ENCODE results near the gene KRTAP4-5. TPM values are rescaled to one million over a fixed set of nuclear protein-coding genes. Genes with fewer than 3 reads are reported as not detected.
"Not testable (repeated sequence)": the region's sequence is repeated elsewhere in the genome, so short reads cannot be mapped to it uniquely, and the experiment has no call there.

KRTAP4-5 gene
- total RNA-seq, 1 experiment from 2014 or later, result not detected

DNA sequence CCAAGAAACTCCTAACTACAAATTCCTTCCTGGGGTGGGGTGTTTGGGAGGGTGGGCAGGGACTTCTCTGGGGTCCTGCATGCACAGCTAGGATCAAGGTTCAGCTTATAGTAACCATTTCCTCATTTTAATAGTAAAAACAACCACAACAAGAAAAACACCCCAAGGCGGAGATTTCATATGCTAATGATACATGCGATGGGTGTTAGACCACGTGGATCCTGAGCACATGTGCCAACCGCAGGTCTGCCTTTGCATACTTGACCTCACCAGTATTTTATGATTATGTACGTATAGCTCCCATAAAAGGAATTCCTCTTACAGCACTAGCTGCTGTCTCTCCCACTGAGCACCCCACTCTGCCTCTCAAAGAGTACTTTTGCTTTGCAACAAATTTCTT is 33.3 kb downstream of the KRTAP4-5 start:
- no peak for DNase-seq (ENCODE audit: extremely low read depth, low read depth)

DNA sequence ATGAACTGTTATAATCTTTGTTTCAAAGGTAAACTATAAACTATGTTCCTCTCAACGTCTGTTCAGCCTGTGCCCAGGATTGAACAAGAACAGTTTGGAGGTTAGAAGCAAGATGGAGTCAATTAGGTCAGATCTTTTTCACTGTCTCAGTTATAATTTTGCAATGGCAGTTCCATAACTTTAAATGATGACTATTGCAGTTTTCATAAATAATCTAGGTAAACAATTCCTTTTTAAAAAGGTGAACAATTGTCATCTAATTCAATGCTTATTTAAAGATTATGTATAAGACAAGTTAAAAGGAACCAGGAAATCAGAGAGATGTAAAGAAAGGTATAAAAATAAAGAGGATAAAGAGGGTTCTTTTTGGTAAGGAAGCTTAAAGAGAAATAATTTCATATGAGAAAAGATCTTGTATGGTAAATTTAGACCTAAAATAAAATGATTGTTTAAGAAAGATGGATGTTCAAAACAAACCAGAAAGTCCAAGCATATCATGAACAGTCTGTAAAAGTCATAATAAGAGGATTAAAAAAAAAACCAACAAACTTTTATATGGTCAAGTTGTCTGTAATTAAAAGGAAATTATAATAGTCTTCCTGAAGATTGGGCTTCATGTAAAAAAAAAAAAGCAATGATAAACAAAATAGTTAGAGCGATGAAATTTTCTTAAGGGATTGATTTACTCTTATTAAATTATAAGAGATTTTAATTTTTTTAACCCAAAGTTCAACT is 38.3 kb downstream of the KRTAP4-5 start:
- DNase-seq (ENCODE audit: extremely low read depth, low read depth), result no peak

DNA sequence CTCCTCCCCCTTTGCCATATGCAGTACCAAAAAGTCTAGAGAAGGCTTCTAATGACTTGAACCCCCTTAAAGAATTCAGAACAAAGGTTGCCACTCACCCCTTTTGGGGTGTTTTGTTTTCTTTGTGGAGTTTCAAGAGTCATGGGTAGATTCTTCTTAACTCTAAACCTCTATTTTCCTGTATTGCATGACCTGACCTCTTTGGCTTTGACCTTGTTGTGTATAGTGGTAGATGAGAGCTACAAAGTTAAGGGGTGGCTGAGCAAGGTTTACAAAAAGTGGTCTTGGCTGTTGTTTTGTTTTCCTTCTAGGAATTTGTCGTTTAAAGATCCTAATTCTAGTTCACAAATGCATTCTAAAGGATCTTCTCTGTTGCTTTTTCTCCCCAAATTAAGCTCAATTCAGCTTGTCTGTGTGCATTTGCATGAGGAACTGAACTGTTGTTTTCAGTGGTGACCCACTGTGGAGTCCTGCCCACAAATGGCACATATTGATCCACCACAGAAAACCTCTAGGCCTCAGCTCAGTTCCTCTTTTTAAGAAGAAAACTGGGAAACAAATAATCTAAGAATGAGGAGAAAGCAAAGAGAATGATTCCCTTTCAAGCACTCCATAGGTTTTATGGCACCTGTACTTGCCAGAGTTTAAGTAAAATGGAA is 40.8 kb downstream of the KRTAP4-5 start:
- DNase-seq (ENCODE audit: extremely low read depth, low read depth), result not testable (repeated sequence)

DNA sequence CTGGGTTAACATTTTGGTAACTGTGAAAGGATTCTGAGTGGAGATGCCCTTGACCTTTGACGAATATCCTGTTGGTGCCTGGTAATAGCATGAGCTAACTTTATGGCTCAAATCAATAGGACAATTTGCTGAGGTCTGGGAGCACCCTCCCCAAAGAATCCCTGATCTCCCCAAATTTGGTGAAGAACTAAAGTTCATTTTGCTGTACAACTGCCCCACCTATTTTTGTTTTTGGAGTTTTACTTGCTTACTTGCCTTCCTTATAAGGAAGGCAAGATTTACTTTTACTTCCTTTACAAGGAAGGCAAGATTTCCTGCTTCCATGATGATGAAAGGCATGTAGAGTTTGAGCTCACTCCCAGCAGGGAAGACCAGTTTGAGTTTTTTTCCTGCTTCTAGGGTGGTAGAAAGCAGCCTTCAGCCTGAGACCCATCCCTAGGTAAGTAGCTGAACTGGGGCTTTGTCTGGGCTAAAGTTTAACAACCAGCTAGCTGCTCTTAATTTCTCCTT is 41.6 kb downstream of the KRTAP4-5 start:
- DNase-seq (ENCODE audit: extremely low read depth, low read depth), result no peak

DNA sequence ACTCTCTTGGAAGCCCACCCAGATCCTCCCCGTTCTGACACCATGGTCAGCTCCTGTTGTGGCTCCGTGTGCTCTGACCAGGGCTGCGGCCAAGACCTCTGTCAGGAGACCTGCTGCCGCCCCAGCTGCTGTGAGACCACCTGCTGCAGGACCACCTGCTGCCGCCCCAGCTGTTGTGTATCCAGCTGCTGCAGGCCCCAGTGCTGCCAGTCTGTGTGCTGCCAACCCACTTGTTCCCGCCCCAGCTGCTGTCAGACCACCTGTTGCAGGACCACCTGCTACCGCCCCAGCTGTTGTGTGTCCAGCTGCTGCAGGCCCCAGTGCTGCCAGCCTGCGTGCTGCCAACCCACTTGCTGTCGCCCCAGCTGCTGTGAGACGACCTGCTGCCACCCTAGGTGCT is 44.3 kb downstream of the KRTAP4-5 start, which contains the start of gene KRTAP4-9:
Gene KRTAP4-9 (plus strand): TSS at position 43 of the 400 bp plus-strand sequence. CDS start 0 bp downstream, at position 43.
- DNase-seq (ENCODE audit: extremely low read depth, low read depth), result not testable (repeated sequence)

DNA sequence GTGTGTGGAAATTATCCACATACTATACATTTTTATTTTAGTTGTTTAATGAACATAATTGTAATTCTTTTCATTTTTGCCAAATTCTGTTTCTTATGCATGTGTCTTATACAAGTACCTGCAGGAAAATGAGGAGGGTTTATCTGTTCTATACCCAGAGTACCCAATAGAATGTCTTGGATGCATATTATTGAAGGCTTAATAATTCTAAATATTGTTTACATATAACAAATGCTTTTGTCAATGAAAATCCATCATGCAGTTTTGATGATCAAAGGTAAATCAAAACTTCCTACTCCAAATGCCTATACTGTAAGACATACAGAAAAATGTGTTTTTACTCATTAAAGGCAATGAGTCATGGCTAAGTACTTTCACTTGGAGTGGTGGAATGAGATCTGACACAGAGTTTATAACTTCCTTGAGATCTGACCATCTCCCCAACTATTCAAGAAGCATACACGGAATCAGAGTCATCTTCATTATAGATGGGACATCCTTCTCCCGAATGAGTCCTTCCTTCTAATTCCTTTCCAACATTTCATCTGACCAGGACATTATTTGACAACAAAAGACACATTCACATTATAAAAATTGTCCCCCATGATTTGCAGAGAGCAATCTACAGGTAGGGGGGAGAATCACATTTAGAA is 45.1 kb downstream of the KRTAP4-5 start:
- DNase-seq (ENCODE audit: extremely low read depth, low read depth), result not testable (repeated sequence)

DNA sequence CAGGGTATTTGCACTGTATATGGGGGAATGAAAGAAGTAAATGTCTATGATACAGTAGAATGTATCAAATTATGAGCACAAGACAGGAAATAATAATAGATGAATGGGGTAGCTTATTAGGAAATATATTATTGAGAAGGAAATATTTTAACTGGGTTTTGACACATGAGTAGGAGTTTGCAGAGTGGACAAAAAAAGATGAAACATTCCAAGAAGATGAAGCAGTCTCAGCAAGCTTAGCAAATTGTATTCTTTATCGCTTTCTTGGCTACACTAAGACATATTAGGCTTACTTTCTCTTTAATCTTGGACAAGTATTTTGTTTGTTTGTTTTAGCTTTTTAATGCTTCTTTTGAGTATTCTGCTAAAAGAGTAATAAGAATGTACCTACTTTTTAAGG is 45.7 kb downstream of the KRTAP4-5 start:
- no peak for DNase-seq (ENCODE audit: extremely low read depth, low read depth)

DNA sequence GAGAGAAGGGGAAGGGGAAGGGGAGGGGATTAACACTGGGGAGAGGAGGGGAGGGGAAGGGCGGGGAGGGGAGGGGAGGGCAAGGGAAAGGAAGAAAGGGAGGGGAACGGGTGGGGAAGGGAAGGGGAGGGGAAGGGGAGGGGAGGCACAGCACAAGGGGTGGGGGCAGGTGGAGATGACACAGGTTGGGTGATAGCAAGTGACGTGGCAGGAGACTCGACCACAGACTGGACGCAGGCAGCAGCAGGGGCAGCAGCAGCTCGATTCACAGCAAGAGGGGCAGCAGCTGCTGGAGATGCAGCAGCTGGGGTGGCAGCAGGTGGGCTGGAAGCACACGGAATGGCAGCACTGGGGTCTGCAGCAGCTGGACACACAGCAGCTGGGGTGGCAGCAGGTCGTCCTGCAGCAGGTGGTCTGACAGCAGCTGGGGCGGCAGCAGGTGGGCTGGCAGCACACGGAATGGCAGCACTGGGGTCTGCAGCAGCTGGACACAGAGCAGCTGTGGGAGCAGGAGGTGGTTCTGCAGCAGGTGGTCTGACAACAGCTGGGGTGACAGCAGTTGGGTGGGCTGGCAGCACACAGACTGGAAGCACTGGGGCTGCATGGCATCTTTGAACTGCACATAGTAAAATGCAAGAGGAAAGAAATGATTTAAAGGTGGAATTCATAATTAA is 47.9 kb downstream of the KRTAP4-5 start, which contains the start of gene KRTAP4-16:
Gene KRTAP4-16 (minus strand): TSS at position 624 of the 674 bp plus-strand sequence. CDS start 0 bp downstream, at position 624.
- no peak for DNase-seq (ENCODE audit: extremely low read depth, low read depth)

DNA sequence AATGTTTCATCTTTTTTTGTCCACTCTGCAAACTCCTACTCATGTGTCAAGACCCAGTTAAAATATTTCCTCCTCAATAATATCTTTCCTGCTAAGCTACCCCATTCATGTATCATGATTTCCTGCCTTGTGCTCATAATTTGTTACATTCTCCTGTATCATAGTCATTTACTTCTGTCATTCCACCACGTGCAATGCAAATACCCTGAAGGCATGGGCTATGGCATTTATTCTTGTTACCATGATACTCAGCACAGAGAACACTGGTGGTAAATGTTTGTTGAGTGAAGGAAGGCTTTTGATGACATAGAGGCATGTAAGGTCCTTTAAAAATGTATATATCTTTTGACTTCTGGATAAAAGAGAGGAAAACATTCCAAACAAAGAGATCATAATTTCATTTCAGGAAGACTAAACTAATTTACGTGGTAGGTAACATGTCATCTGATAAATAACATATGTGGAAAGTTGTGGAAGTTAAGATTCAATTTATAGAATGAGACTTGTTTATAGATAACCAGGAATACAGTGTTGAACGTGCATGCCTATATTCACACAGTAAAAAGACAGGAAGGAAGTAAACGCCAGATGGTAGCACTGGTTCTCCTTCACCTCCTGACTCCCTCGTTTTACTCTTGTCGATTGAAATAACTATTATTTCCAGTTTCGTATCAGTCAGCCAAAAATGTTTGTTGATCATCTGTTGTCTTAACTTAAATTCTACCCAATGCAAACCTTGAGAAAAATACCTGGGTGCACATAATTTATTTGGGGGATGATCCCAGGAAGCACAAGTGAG is 49.7 kb downstream of the KRTAP4-5 start:
- peak; percentile 47 for DNase-seq (ENCODE audit: extremely low read depth, low read depth)

Small RNAs within 50 kb of the gene (small RNA-seq; reads per million reads assigned to genes)
- 0 reads per million in 2 experiments for gene KRTAP4-17P

Other genes with a start within 250 kb of the KRTAP4-5 start
- gene KRT23, start 212.2 kb downstream of the KRTAP4-5 start, total RNA-seq (2014; rRNA removed; shearing (Covaris generic)), result 0.07 TPM in 1 of 2 replicates, not detected in the other
- gene KRT39, start 182.9 kb downstream of the KRTAP4-5 start, total RNA-seq (2014; rRNA removed; shearing (Covaris generic)), result not detected in 2 replicates
- not detected in 2 replicates for gene KRT40, start 165.5 kb downstream of the KRTAP4-5 start, total RNA-seq (2014; rRNA removed; shearing (Covaris generic))
- gene KRTAP3-3, start 155.7 kb downstream of the KRTAP4-5 start, total RNA-seq (2014; rRNA removed; shearing (Covaris generic)), result not detected in 2 replicates
- not detected in 2 replicates for gene KRTAP3-2, start 149.9 kb downstream of the KRTAP4-5 start, total RNA-seq (2014; rRNA removed; shearing (Covaris generic))
- gene KRTAP3-1, start 140.7 kb downstream of the KRTAP4-5 start, total RNA-seq (2014; rRNA removed; shearing (Covaris generic)), result not detected in 2 replicates
- gene KRTAP1-5, start 122.6 kb downstream of the KRTAP4-5 start, total RNA-seq (2014; rRNA removed; shearing (Covaris generic)), result not detected in 2 replicates
- not detected in 2 replicates for gene KRTAP1-4, start 119.6 kb downstream of the KRTAP4-5 start, total RNA-seq (2014; rRNA removed; shearing (Covaris generic))
- gene KRTAP1-3, start 115.0 kb downstream of the KRTAP4-5 start, total RNA-seq (2014; rRNA removed; shearing (Covaris generic)), result not detected in 2 replicates
- not detected in 2 replicates for gene KRTAP1-1, start 108.4 kb downstream of the KRTAP4-5 start, total RNA-seq (2014; rRNA removed; shearing (Covaris generic))
- gene KRTAP2-1, start 102.5 kb downstream of the KRTAP4-5 start, total RNA-seq (2014; rRNA removed; shearing (Covaris generic)), result not detected in 2 replicates
- not detected in 2 replicates for gene KRTAP2-2, start 94.6 kb downstream of the KRTAP4-5 start, total RNA-seq (2014; rRNA removed; shearing (Covaris generic))
- gene KRTAP2-3, start 89.7 kb downstream of the KRTAP4-5 start, total RNA-seq (2014; rRNA removed; shearing (Covaris generic)), result not detected in 2 replicates
- gene KRTAP2-4, start 83.9 kb downstream of the KRTAP4-5 start, total RNA-seq (2014; rRNA removed; shearing (Covaris generic)), result not detected in 2 replicates
- gene KRTAP4-7, start 65.7 kb downstream of the KRTAP4-5 start, total RNA-seq (2014; rRNA removed; shearing (Covaris generic)), result not detected in 2 replicates
- gene KRTAP4-8, start 51.7 kb downstream of the KRTAP4-5 start, total RNA-seq (2014; rRNA removed; shearing (Covaris generic)), result not detected in 2 replicates
- gene KRTAP4-16, start 47.6 kb downstream of the KRTAP4-5 start, total RNA-seq (2014; rRNA removed; shearing (Covaris generic)), result not detected in 2 replicates
- not detected in 2 replicates for gene KRTAP4-9, start 44.4 kb downstream of the KRTAP4-5 start, total RNA-seq (2014; rRNA removed; shearing (Covaris generic))
- gene KRTAP4-11, start 31.5 kb downstream of the KRTAP4-5 start, total RNA-seq (2014; rRNA removed; shearing (Covaris generic)), result not detected in 2 replicates
- gene KRTAP4-12, start 25.6 kb downstream of the KRTAP4-5 start, total RNA-seq (2014; rRNA removed; shearing (Covaris generic)), result not detected in 2 replicates
- not detected in 2 replicates for gene KRTAP4-6, start 9.3 kb downstream of the KRTAP4-5 start, total RNA-seq (2014; rRNA removed; shearing (Covaris generic))
- gene KRTAP4-4, start 10.9 kb upstream of the KRTAP4-5 start, total RNA-seq (2014; rRNA removed; shearing (Covaris generic)), result not detected in 2 replicates
- not detected in 2 replicates for gene KRTAP4-3, start 18.4 kb upstream of the KRTAP4-5 start, total RNA-seq (2014; rRNA removed; shearing (Covaris generic))
- not detected in 2 replicates for gene KRTAP4-2, start 28.4 kb upstream of the KRTAP4-5 start, total RNA-seq (2014; rRNA removed; shearing (Covaris generic))
- 0.17 TPM in 1 of 2 replicates, not detected in the other for gene KRTAP4-1, start 35.1 kb upstream of the KRTAP4-5 start, total RNA-seq (2014; rRNA removed; shearing (Covaris generic))
- gene KRTAP9-1, start 40.1 kb upstream of the KRTAP4-5 start, total RNA-seq (2014; rRNA removed; shearing (Covaris generic)), result not detected in 2 replicates
- gene KRTAP9-2, start 76.8 kb upstream of the KRTAP4-5 start, total RNA-seq (2014; rRNA removed; shearing (Covaris generic)), result not detected in 2 replicates
- gene KRTAP9-3, start 82.6 kb upstream of the KRTAP4-5 start, total RNA-seq (2014; rRNA removed; shearing (Covaris generic)), result not detected in 2 replicates
- not detected in 2 replicates for gene KRTAP9-8, start 88.2 kb upstream of the KRTAP4-5 start, total RNA-seq (2014; rRNA removed; shearing (Covaris generic))
- not detected in 2 replicates for gene KRTAP9-4, start 99.9 kb upstream of the KRTAP4-5 start, total RNA-seq (2014; rRNA removed; shearing (Covaris generic))
- gene KRTAP9-9, start 105.6 kb upstream of the KRTAP4-5 start, total RNA-seq (2014; rRNA removed; shearing (Covaris generic)), result not detected in 2 replicates
- gene KRTAP9-6, start 115.6 kb upstream of the KRTAP4-5 start, total RNA-seq (2014; rRNA removed; shearing (Covaris generic)), result not detected in 2 replicates
- not detected in 2 replicates for gene KRTAP9-7, start 125.9 kb upstream of the KRTAP4-5 start, total RNA-seq (2014; rRNA removed; shearing (Covaris generic))
- gene KRTAP29-1, start 153.0 kb upstream of the KRTAP4-5 start, total RNA-seq (2014; rRNA removed; shearing (Covaris generic)), result not detected in 2 replicates
- not detected in 2 replicates for gene KRTAP16-1, start 159.5 kb upstream of the KRTAP4-5 start, total RNA-seq (2014; rRNA removed; shearing (Covaris generic))
- not detected in 2 replicates for gene KRTAP17-1, start 165.9 kb upstream of the KRTAP4-5 start, total RNA-seq (2014; rRNA removed; shearing (Covaris generic))
- gene KRT33A, start 201.0 kb upstream of the KRTAP4-5 start, total RNA-seq (2014; rRNA removed; shearing (Covaris generic)), result not detected in 2 replicates
- not detected in 2 replicates for gene KRT33B, start 220.0 kb upstream of the KRTAP4-5 start, total RNA-seq (2014; rRNA removed; shearing (Covaris generic))
- gene KRT34, start 232.5 kb upstream of the KRTAP4-5 start, total RNA-seq (2014; rRNA removed; shearing (Covaris generic)), result 0.10 TPM in 1 of 2 replicates, not detected in the other
- gene KRT31, start 247.8 kb upstream of the KRTAP4-5 start, total RNA-seq (2014; rRNA removed; shearing (Covaris generic)), result not detected in 2 replicates